HEK293 (cell line): Measurements from ENCODE around the gene EPS8.

ENCODE experiments used
- HOXA7 ChIP-seq: sonication (generic); formaldehyde crosslinking; IDR thresholded peaks from 2 replicates; pipeline ENCODE4 v1.8.1; 2022; ENCODE audit warnings: missing genetic modification reagents, borderline replicate concordance
- KLF1 ChIP-seq: fragments of 450-650 bp; formaldehyde crosslinking; IDR thresholded peaks from 2 replicates; pipeline ENCODE4 v1.5.1; 2016; ENCODE audit warnings: missing biosample characterization, missing genetic modification characterization
- MYNN ChIP-seq: fragments of 450-650 bp; formaldehyde crosslinking; IDR thresholded peaks from 2 replicates; pipeline ENCODE4 v1.5.1; 2016; ENCODE audit warnings: missing biosample characterization, missing genetic modification characterization, borderline replicate concordance
- YY1 ChIP-seq: fragments of 450-650 bp; formaldehyde crosslinking; IDR thresholded peaks from 2 replicates; pipeline ENCODE4 v1.5.1; 2018; ENCODE audit warnings: missing biosample characterization, missing genetic modification characterization
- ZFHX2 ChIP-seq: fragments of 450-650 bp; formaldehyde crosslinking; conservative IDR thresholded peaks from 2 replicates; pipeline ENCODE4 v1.5.1; 2016; ENCODE audit warnings: missing biosample characterization, missing genetic modification characterization
- ZNF10 ChIP-seq: fragments of 450-650 bp; formaldehyde crosslinking; IDR thresholded peaks from 2 replicates; pipeline ENCODE4 v1.5.1; 2017; ENCODE audit warnings: missing biosample characterization, missing genetic modification characterization
- ZNF121 ChIP-seq: fragments of 450-650 bp; formaldehyde crosslinking; IDR thresholded peaks from 2 replicates; pipeline ENCODE4 v1.5.1; 2016; ENCODE audit warnings: missing biosample characterization, missing genetic modification characterization
- ZNF76 ChIP-seq: fragments of 450-650 bp; formaldehyde crosslinking; IDR thresholded peaks from 2 replicates; pipeline ENCODE4; 2016; ENCODE audit warnings: low read depth, missing biosample characterization, missing genetic modification characterization, borderline replicate concordance
- ZNF777 ChIP-seq: fragments of 450-650 bp; formaldehyde crosslinking; IDR thresholded peaks from 2 replicates; pipeline ENCODE4 v1.5.1; 2017; ENCODE audit warnings: missing biosample characterization, missing genetic modification characterization, borderline replicate concordance
- ZNF792 ChIP-seq: fragments of 450-650 bp; formaldehyde crosslinking; IDR thresholded peaks from 2 replicates; pipeline ENCODE4 v1.5.1; 2016; ENCODE audit warnings: missing biosample characterization, missing genetic modification characterization
- TF ChIP-seq, protein P1 (sequence below): fragments of 450-650 bp; formaldehyde crosslinking; IDR thresholded peaks from 2 replicates; pipeline ENCODE4 v1.5.1; 2016; ENCODE audit warnings: missing biosample characterization, missing genetic modification characterization
- TF ChIP-seq, protein P2 (sequence below): fragments of 450-650 bp; formaldehyde crosslinking; IDR thresholded peaks from 2 replicates; pipeline ENCODE4 v1.5.1; 2016; ENCODE audit warnings: missing biosample characterization, missing genetic modification characterization
- TF ChIP-seq, protein P3 (sequence below): fragments of 450-650 bp; formaldehyde crosslinking; IDR thresholded peaks from 2 replicates; pipeline ENCODE4 v1.5.1; 2017; ENCODE audit warnings: missing biosample characterization, mild to moderate bottlenecking, missing genetic modification characterization, moderate library complexity
- TF ChIP-seq, protein P4 (sequence below): fragments of 450-650 bp; formaldehyde crosslinking; IDR thresholded peaks from 2 replicates; pipeline ENCODE4 v1.5.1; 2016; ENCODE audit warnings: missing biosample characterization, missing genetic modification characterization

DNA sequence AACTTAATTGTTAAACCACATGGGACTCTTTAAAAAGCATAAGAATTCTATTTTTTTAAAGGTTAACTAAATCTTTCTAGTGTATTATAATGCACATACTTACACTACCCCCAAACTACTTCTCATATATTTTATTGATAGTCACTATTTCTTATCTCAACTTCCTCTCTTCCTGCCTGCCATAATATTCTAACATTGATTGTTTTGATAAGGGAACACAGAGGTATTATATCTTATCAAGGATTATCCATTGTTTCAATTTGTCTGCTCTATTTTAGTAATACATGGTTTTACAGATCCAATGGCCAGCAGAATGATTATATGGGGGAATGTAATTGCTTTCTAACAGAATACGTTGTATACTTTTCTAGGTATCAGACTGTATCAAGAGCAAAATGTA is 98.9 kb downstream of the EPS8 start:
- TF ChIP-seq, protein P1, sequence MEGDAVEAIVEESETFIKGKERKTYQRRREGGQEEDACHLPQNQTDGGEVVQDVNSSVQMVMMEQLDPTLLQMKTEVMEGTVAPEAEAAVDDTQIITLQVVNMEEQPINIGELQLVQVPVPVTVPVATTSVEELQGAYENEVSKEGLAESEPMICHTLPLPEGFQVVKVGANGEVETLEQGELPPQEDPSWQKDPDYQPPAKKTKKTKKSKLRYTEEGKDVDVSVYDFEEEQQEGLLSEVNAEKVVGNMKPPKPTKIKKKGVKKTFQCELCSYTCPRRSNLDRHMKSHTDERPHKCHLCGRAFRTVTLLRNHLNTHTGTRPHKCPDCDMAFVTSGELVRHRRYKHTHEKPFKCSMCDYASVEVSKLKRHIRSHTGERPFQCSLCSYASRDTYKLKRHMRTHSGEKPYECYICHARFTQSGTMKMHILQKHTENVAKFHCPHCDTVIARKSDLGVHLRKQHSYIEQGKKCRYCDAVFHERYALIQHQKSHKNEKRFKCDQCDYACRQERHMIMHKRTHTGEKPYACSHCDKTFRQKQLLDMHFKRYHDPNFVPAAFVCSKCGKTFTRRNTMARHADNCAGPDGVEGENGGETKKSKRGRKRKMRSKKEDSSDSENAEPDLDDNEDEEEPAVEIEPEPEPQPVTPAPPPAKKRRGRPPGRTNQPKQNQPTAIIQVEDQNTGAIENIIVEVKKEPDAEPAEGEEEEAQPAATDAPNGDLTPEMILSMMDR, result no peak
- TF ChIP-seq KLF1 (tag by site-specific recombination), result no peak
- TF ChIP-seq ZNF76 (tag by site-specific recombination), result no peak
- no peak for TF ChIP-seq ZFHX2 (tag by site-specific recombination)
- no peak for TF ChIP-seq ZNF121
- no peak for TF ChIP-seq MYNN (tag by site-specific recombination)
- TF ChIP-seq, protein P2, sequence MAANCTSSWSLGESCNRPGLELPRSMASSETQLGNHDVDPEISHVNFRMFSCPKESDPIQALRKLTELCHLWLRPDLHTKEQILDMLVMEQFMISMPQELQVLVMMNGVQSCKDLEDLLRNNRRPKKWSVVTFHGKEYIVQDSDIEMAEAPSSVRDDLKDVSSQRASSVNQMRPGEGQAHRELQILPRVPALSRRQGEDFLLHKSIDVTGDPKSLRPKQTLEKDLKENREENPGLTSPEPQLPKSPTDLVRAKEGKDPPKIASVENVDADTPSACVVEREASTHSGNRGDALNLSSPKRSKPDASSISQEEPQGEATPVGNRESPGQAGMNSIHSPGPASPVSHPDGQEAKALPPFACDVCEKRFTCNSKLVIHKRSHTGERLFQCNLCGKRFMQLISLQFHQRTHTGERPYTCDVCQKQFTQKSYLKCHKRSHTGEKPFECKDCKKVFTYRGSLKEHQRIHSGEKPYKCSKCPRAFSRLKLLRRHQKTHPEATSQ, result no peak
- TF ChIP-seq ZNF792, result no peak
- no peak for TF ChIP-seq YY1
- TF ChIP-seq, protein P3, sequence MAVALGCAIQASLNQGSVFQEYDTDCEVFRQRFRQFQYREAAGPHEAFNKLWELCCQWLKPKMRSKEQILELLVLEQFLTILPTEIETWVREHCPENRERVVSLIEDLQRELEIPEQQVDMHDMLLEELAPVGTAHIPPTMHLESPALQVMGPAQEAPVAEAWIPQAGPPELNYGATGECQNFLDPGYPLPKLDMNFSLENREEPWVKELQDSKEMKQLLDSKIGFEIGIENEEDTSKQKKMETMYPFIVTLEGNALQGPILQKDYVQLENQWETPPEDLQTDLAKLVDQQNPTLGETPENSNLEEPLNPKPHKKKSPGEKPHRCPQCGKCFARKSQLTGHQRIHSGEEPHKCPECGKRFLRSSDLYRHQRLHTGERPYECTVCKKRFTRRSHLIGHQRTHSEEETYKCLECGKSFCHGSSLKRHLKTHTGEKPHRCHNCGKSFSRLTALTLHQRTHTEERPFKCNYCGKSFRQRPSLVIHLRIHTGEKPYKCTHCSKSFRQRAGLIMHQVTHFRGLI, result no peak
- no peak for TF ChIP-seq ZNF777
- no peak for TF ChIP-seq HOXA7 (CRISPR knock-in tag)
- no peak for TF ChIP-seq ZNF10 (tag by site-specific recombination)
- TF ChIP-seq, protein P4, sequence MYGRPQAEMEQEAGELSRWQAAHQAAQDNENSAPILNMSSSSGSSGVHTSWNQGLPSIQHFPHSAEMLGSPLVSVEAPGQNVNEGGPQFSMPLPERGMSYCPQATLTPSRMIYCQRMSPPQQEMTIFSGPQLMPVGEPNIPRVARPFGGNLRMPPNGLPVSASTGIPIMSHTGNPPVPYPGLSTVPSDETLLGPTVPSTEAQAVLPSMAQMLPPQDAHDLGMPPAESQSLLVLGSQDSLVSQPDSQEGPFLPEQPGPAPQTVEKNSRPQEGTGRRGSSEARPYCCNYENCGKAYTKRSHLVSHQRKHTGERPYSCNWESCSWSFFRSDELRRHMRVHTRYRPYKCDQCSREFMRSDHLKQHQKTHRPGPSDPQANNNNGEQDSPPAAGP (tag by site-specific recombination), result no peak
